GM12872 (cell line): Measurements from ENCODE around the gene GPR107.

Experiments used
- CTCF ChIP-seq: IDR thresholded peaks from 3 replicates; pipeline ENCODE4 v1.5.1; 2011; ENCODE audit warnings: low read depth, mild to moderate bottlenecking, low read length, moderate library complexity; ENCODE audit not compliant: insufficient read depth

Gene GPR107

GRCh38 chr9:130137081-130137640, 83.5 kb downstream of the GPR107 start:
- no peak for TF ChIP-seq CTCF

DNA sequence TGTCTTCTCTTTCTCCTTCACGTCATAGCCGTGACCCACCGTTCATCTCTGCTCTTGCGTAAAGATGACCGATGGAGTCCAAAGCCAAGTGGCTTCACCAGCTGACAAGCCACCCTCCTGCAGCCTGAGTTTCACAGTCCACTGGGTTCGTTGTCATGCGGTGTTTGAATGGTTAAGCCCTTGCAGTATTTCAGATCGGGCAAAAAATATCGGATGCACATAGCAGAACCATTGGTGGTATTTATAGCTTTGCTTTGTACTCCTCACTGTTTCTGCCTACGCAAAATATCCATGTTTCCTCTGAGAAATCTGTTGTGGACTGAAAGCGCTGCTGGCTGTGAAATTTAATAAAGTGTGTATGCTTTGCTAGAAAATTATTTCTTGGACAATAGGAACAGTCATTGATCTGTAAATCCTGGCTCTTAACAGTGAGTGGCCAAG, 84.0 kb downstream of the GPR107 start:
- no peak for TF ChIP-seq CTCF

GRCh38 chr9:130138171-130138653, 84.5 kb downstream of the GPR107 start:
- TF ChIP-seq CTCF, result no peak

- no peak for TF ChIP-seq CTCF
Measured at GRCh38 chr9:130138791-130139190, 85.1 kb downstream of the GPR107 start.

GRCh38 chr9:130139251-130139650, 85.5 kb downstream of the GPR107 start:
- no peak for TF ChIP-seq CTCF

- TF ChIP-seq CTCF, result no peak
Measured at GRCh38 chr9:130140706-130141105, 87.0 kb downstream of the GPR107 start.

- TF ChIP-seq CTCF, result no peak
Measured at GRCh38 chr9:130142056-130142455, 88.3 kb downstream of the GPR107 start.

GRCh38 chr9:130142641-130143040, 88.9 kb downstream of the GPR107 start:
- no peak for TF ChIP-seq CTCF
